BJ (cell line): ENCODE measurements around the gene HECW1. TPM values are rescaled to one million over a fixed set of nuclear protein-coding genes. Genes with fewer than 3 reads are reported as not detected.
A peak's percentile ranks its signal among the peaks of the same experiment; 100 is the strongest.

ENCODE experiments used
- CTCF ChIA-PET: fragments of 350-600 bp; formaldehyde crosslinking; extraction: SDS; loops from one replicate; lab custom pipeline; 2021; ENCODE audit warnings: antibody characterized with exemption, inconsistent platforms; lab: Yijun Ruan, JAX
- POLR2A ChIA-PET: fragments of 300-600 bp; sonication (Branson Sonifier 250); formaldehyde crosslinking; extraction: SDS; loops from one replicate; lab custom pipeline; 2021; ENCODE audit warnings: antibody characterized with exemption; lab: Charles Lee
- DNase-seq: peaks from one replicate; pipeline ENCODE4 v3.0.0-alpha.2; 2011; ENCODE audit warnings: low read depth
- H3K27me3 ChIP-seq: 2 replicates; pipeline ENCODE4 v1.6.0; 2011; ENCODE audit warnings: low read length; ENCODE audit not compliant: control insufficient read depth, insufficient read depth
- H3K36me3 ChIP-seq: 2 replicates; pipeline ENCODE4 v1.5.1; 2011; ENCODE audit warnings: low read length; ENCODE audit not compliant: control insufficient read depth, insufficient read depth
- H3K4me3 ChIP-seq: 2 replicates; pipeline ENCODE4 v1.5.1; 2011; ENCODE audit warnings: low read depth, mild to moderate bottlenecking, control low read depth, low read length
- polyA plus RNA-seq: library from polyadenylated mRNA; depleted of rRNA; stranded (reverse); fragments of >200 nt; gene quantifications from 2 replicates; pipeline ENCODE4 v1.2.3, GENCODE V29; 2011
- TF ChIP-seq, protein P1 (sequence below): IDR thresholded peaks from 2 replicates; pipeline ENCODE4 v1.5.1; 2011; ENCODE audit warnings: low read depth, mild to moderate bottlenecking, control low read depth, inconsistent platforms, low read length, moderate library complexity; ENCODE audit not compliant: insufficient read depth

HECW1 gene
- polyA plus RNA-seq, 1 experiment, result 2.9 TPM

DNA sequence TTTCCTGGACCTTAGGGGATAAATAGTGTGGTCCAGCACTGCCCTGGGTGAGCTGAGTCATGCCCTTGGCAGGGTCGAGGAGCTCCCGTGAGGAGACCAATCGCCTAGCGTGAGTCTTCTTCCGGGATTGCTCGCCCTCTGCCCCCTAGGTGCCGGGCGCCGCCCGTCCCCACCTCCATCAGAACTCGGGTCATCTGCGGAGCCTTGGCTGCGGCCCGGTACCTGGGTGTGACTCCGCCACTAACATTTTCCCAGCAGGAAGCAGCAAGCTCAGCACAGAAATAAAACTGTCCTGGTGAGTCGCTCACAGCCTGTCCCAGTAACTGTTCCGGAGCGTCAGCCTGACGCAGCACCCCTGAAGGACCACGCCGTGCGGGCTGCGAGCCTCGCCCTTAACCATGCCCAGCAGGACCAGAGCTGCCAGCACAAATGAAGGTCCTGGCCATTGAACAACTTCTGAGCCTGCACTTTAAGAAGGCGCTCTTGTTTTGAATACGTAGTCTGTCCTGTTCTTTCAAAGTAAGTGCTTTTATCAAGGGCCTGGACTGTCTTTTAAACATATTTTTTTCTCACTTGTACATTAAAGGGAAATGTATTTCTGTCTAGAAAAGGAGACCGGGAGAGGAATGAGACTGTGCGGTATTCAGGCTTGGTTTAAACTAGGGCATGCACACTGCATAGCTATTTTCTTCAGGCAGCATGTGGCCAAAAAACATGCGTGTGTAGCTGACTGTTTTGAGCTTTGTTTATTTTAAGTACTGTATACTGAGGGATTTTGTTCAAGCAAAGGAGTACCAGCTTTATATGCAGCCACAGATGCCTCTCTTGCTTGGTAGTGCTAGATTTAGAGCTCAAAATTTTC is 136.7 kb downstream of the HECW1 start:
- peak overlapping the region; percentile 34 for H3K4me3 ChIP-seq
- CTCF ChIA-PET, result interaction anchor here (0.6 to 5.7 kb wide), 9 partner anchors 8 to 328 kb away, joined by 3 to 45 read pairs (median 3); no protein-coding TSS in a partner anchor
- DNase-seq, result peak; percentile 41
- TF ChIP-seq, protein P1, sequence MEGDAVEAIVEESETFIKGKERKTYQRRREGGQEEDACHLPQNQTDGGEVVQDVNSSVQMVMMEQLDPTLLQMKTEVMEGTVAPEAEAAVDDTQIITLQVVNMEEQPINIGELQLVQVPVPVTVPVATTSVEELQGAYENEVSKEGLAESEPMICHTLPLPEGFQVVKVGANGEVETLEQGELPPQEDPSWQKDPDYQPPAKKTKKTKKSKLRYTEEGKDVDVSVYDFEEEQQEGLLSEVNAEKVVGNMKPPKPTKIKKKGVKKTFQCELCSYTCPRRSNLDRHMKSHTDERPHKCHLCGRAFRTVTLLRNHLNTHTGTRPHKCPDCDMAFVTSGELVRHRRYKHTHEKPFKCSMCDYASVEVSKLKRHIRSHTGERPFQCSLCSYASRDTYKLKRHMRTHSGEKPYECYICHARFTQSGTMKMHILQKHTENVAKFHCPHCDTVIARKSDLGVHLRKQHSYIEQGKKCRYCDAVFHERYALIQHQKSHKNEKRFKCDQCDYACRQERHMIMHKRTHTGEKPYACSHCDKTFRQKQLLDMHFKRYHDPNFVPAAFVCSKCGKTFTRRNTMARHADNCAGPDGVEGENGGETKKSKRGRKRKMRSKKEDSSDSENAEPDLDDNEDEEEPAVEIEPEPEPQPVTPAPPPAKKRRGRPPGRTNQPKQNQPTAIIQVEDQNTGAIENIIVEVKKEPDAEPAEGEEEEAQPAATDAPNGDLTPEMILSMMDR, result no peak
- H3K36me3 ChIP-seq, result no peaks in the 10 kb centered on the region
- POLR2A ChIA-PET, result interaction anchor here (0.6 kb wide), 1 partner anchor 487 kb away, joined by 8 read pairs; no protein-coding TSS in a partner anchor
- H3K27me3 ChIP-seq, result no peaks in the 10 kb centered on the region

DNA sequence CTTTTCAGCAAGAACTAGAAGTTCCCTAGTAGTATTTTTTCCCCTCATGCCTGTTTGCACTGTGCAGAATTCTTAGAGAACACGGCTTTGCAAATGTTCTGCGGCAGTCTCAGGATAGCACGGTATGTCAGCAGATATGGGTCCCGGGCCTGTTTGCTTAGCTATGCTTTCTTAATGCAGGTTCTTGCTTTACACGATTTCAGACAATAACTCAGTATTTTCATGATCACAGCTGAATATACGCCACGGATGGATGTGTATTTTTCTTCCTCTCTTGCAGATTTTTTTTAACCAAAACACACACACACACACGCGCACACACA is 137.3 kb downstream of the HECW1 start:
- TF ChIP-seq, protein P1, result no peak
- no peaks in the 10 kb centered on the region for H3K27me3 ChIP-seq
- POLR2A ChIA-PET, result no interaction called here
- CTCF ChIA-PET, result interaction anchor here (0.6 to 5.7 kb wide), 8 partner anchors 9 to 328 kb away, joined by 3 to 45 read pairs (median 3); no protein-coding TSS in a partner anchor
- H3K4me3 ChIP-seq, result peak overlapping the region; percentile 34
- H3K36me3 ChIP-seq, result no peaks in the 10 kb centered on the region
- DNase-seq, result no peak

DNA sequence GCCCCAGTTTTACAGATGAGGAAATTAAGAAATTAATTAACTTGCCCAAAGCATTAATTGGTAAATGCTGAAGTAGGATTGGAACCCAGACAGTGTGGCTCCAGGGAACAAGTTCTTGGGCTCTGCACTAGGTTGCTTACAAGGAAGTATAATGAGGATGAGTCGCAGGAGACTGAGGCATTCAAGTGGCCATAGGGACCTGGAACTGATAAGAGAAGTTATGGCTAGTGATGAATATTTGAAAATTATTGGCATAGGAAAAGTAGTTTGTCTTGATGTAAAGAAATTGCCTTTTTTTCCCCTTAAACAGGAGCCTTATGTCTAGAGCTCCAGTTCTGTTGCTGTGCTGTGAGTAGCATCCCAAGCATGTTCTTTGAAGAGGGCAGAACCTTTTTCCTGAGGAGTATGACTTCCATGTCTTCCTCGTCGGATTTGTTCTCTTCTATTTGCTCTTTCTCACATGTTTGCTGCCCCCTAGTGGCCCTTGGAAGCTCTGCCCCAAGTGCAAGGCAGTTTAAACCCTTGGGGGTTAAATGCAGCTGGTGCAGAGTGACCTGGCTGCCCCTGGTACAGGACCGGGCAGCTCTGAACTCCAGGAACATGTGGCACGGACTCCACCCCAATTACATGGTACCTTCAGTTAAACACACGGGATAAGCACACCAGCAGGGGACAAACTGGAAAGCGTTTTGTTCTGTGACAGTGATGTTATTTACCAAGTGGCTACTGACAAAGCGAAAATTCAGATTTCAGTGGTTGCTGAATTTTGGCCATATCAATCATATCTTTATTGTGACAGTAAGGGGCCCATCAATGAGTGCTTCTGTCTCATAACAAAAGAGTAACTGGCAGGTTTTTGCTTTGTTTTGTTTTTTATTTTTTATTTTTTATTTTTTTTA is 148.8 kb downstream of the HECW1 start:
- DNase-seq, result peak; percentile 37
- POLR2A ChIA-PET, result no interaction called here
- H3K36me3 ChIP-seq, result no peaks in the 10 kb centered on the region
- CTCF ChIA-PET, result interaction anchor here (0.5 to 6.5 kb wide), 34 partner anchors 9 to 345 kb away, joined by 3 to 67 read pairs (median 4); partner anchors contain the start of genes MRPL32 and PSMA2
- TF ChIP-seq, protein P1, result peak; percentile 94
- no peak overlapping the region for H3K4me3 ChIP-seq
- H3K27me3 ChIP-seq, result no peaks in the 10 kb centered on the region

DNA sequence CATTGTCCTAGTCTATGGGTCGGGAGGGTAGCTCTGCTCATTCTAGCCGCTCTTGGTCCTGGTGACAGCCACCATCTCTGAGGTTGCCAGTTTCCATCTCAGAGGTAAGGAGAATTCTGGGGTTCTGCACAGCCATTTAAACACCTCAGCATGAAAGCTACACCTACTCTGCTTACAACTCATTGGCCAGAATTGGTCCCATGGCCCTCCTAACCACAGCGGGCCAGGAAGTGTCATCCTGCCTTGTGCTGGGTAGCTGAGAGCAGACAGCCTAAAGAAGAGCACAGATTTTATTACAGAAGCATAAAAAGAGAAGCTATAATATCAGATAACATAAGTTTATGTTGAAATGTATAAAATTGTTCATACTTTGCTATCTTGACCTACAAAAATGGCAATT is 152.7 kb downstream of the HECW1 start:
- no peaks in the 10 kb centered on the region for H3K27me3 ChIP-seq
- DNase-seq, result no peak
- ChIA-PET CTCF (interaction anchor here (0.6 to 2.1 kb wide), 4 partner anchors 16 to 331 kb away, joined by 3 to 10 read pairs (median 4); no protein-coding TSS in a partner anchor), POLR2A (interaction anchor here (0.6 kb wide), 1 partner anchor 197 kb away, joined by 3 read pairs; no protein-coding TSS in a partner anchor)
- no peaks in the 10 kb centered on the region for H3K36me3 ChIP-seq
- TF ChIP-seq, protein P1, result no peak
- no peak overlapping the region for H3K4me3 ChIP-seq
